Measurements from ENCODE around the gene ARHGEF33.

DNA sequence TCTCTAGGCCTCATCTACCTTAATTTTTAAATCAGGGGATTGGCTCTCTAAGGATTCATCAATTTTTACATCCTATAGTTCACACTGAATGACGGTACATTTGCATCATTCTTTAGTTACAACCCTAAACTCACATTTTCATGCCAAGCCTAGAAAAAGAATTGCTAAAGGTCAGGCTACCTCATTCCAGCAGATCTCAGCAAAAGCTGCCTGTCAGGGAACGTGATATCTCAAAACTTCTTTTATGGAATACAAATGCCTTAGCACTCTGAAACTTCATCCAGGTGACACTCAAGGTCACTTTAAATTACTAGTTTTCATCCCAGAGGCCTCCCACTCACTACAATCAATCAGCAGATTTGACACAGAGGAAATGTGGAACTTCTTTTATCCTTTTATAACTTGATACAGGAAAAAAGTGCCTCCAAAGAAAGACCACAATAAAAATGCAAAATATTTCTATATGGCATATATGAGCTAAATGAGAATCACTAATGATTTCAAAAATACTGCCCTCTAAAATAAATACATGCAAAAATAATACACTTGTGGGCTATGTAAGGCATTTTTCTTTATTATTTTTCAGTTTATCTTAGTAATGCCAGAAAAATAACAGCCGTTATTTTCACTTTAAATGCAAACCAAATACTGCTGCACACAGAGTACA is 91.5 kb downstream of the ARHGEF33 start:
- TF ChIP-seq CTCF (IDR thresholded peaks at IDR 0.05) (no peak), POLR2A (IDR thresholded peaks at IDR 0.05) (no peak)

Data from sigmoid colon (tissue), 3 donors.